Psoas muscle (tissue), 8 donors: ENCODE measurements around the gene THNSL1. TPM values are rescaled to one million over a fixed set of nuclear protein-coding genes. Genes with fewer than 3 reads are reported as not detected.

Experiments
- ATAC-seq, 4 donors: fragments of 200-7000 bp; cut with Tn5 transposase; one replicate each; pipeline ENCODE4 v1.9.1; 2020; ENCODE audit warnings: moderate library complexity in 3 of 4, mild to moderate bottlenecking in 2 of 4
- DNase-seq, 2 donors: peaks; one replicate each; pipeline ENCODE4 v3.0.0-alpha.2; 2020
- H3K27ac ChIP-seq: fragments of 200-600 bp; one replicate; pipeline ENCODE4 v1.8.0; 2022
- H3K27me3 ChIP-seq, 3 donors: fragments of 200-600 bp in 1 of 3; one replicate each; pipeline versions ENCODE4 v1.6.1 to v1.8.0; 2013 to 2022; ENCODE audit warnings: low read length in 2 of 3, mild to moderate bottlenecking in 2 of 3, moderate library complexity in 1 of 3; ENCODE audit not compliant: insufficient read depth in 3 of 3
- H3K36me3 ChIP-seq, 2 donors: fragments of 200-600 bp in 1 of 2; one replicate each; pipeline versions ENCODE4 v1.6.1 to v1.8.0; 2013 to 2022; ENCODE audit warnings: low read depth in 1 of 2, mild to moderate bottlenecking in 1 of 2, moderate library complexity in 1 of 2; ENCODE audit not compliant: insufficient read depth in 1 of 2
- H3K4me1 ChIP-seq: fragments of 200-600 bp; one replicate; pipeline ENCODE4 v1.8.0; 2022
- H3K4me3 ChIP-seq: fragments of 200-600 bp; one replicate; pipeline ENCODE4 v1.8.0; 2022; ENCODE audit warnings: mild to moderate bottlenecking
- H3K9me3 ChIP-seq: fragments of 200-600 bp; one replicate; pipeline ENCODE4 v1.8.0; 2022
- WGBS, 3 donors: extraction: QIAGEN DNeasy Blood & Tissue Kit; methylation state at CpG; one replicate each; pipeline versions ENCODE4 v1.1.6 to v1.1.7; 2013; 5-methylcytosine and 5-hydroxymethylcytosine counted together
- intact Hi-C, 2 donors: fragments of 100-400 bp; cut with DNase I; formaldehyde crosslinking; loops; one replicate each; pipeline versions ENCODE4 v1.11.0 to v1.14.2; 2022
- polyA plus RNA-seq, 3 donors: library from polyadenylated mRNA; stranded (reverse); fragments of 200-250 nt; gene quantifications; one replicate each; pipeline ENCODE4 v1.2.3, GENCODE V29; 2013
- total RNA-seq, 4 donors: library from RNA; stranded (reverse); fragmentation: NEBNext Ultra II Directional in 2 of 4; extraction: Animal tissue kit (Norgen Biotek cat#: 25700) in 2 of 4; gene quantifications; one replicate each; pipeline versions ENCODE4 v1.2.1 to v1.2.4, GENCODE V29; 2021 to 2023
- TF ChIP-seq, protein P1 (sequence below): fragments of 200-600 bp; IDR thresholded peaks from one replicate; pipeline ENCODE4 v1.8.0; 2022; ENCODE audit warnings: antibody characterized with exemption
- donor health status: healthy with polysubstance abuse.
- donor health status: DM: no; HTN: no; CAD: no; lungs with moderate emphysema.
- donor health status: Bipolar disorder and iron deficiency.
- donor health status: healthy.
- donor health status: DM: yes; HTN: yes; CAD: no.
- donor health status: DM: no; HTN: no; CAD: no.
- donor health status: DM: no; HTN: no; CAD: no.
- donor health status: DM: yes; HTN: yes; CAD: no.

Gene THNSL1
- total and polyA plus RNA-seq, 7 donors: 2.0 to 8.7 (median 3.2) TPM

DNA sequence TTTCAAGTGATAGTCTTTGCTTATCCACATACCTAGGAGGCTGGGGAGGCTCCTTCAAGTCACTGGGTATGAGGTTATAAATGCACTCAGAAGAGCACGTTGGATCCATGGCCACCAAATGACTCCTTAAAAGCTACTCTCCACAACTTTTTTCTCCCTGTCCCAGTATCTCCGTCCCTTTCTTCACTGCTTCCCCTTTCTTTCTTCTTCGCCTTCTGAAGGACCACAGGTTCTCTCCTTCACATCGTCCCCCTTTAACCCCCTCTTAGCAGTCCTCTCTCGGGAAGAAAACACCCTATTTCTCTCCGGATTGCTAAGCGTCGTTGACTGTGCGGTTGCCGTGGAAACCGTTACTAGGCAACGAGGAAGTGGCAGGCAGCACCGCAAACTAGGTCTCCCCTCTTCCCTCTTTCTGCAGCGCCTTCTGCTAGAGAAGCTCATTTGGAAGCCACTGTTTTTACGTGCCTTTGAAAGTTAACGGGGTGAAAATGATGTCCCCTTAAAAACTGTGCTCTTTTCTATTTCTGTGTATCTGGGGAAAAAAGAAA lies 510 bp upstream of the THNSL1 start, which contains the start of gene ENKUR:
TSS of gene ENKUR (minus strand) at position 331 of the 548 bp plus-strand sequence. CDS start at position 109, 222 bp downstream.
- Histone ChIP-seq H3K9me3 (no peaks in the 10 kb centered on the region), H3K27ac (peak within 1 kb of the TSS; percentile 95), H3K27me3 (no peaks in the 10 kb centered on the region), H3K4me1 (peaks cover 11% of the 10 kb centered on the region), H3K36me3 (no peaks in the 10 kb centered on the region), H3K4me3 (peak within 1 kb of the TSS; percentile 86)
- TF ChIP-seq, protein P1, sequence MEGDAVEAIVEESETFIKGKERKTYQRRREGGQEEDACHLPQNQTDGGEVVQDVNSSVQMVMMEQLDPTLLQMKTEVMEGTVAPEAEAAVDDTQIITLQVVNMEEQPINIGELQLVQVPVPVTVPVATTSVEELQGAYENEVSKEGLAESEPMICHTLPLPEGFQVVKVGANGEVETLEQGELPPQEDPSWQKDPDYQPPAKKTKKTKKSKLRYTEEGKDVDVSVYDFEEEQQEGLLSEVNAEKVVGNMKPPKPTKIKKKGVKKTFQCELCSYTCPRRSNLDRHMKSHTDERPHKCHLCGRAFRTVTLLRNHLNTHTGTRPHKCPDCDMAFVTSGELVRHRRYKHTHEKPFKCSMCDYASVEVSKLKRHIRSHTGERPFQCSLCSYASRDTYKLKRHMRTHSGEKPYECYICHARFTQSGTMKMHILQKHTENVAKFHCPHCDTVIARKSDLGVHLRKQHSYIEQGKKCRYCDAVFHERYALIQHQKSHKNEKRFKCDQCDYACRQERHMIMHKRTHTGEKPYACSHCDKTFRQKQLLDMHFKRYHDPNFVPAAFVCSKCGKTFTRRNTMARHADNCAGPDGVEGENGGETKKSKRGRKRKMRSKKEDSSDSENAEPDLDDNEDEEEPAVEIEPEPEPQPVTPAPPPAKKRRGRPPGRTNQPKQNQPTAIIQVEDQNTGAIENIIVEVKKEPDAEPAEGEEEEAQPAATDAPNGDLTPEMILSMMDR: no peak
- 1 to 2% (median 1%) methylated on average over 16 of the region's 16 CpGs for WGBS, 3 donors
- ATAC-seq (peak; percentile 49 to 74 (median 60)), DNase-seq (peak; percentile 91 to 94)
- intact Hi-C loops: loop anchor here (2.0 to 10.0 kb wide), 4 partner anchors 291 to 381 kb away; partner anchors contain the start of gene ARHGAP21 (in 1 of the 2)

GRCh38 chr10:25017154-25017590 lies 760 bp downstream of the THNSL1 start:
- no peaks in the 10 kb centered on the region for H3K9me3 ChIP-seq
- ATAC-seq (peak in 2 of 4 donors; percentile 0 to 4), DNase-seq (no peak)
- peaks cover 11% of the 10 kb centered on the region for H3K4me1 ChIP-seq
- H3K27ac ChIP-seq: peak overlapping the region; percentile 95
- H3K27me3 ChIP-seq: no peaks in the 10 kb centered on the region
- 5 to 6% (median 6%) methylated on average over 10 of the region's 10 CpGs for WGBS, 3 donors
- intact Hi-C loops: loop anchor here (2.0 to 10.0 kb wide), 4 partner anchors 292 to 382 kb away; partner anchors contain the start of gene ARHGAP21 (in 1 of the 2)
- TF ChIP-seq, protein P1: no peak
- peaks cover 0 to 2% of the 10 kb centered on the region in 2 donors for H3K36me3 ChIP-seq
- peak overlapping the region; percentile 86 for H3K4me3 ChIP-seq

- TF ChIP-seq, protein P1: no peak
- 91 to 96% (median 91%) methylated on average over 6 of the region's 6 CpGs for WGBS, 3 donors
- H3K4me3 ChIP-seq: peak overlapping the region; percentile 86
- no peaks in the 10 kb centered on the region for H3K9me3 ChIP-seq
- H3K27me3 ChIP-seq: no peaks in the 10 kb centered on the region
- ATAC-seq: no peak
- no peak for DNase-seq
- peak overlapping the region; percentile 95 for H3K27ac ChIP-seq
- peaks cover 11% of the 10 kb centered on the region for H3K4me1 ChIP-seq
- peaks cover 0 to 5% of the 10 kb centered on the region in 2 donors for H3K36me3 ChIP-seq
- intact Hi-C loops: loop anchor here (2.0 to 10.0 kb wide), 4 partner anchors 293 to 383 kb away; partner anchors contain the start of gene ARHGAP21 (in 1 of the 2)
These were observed 1.2 kb downstream of the THNSL1 start for GRCh38 chr10:25017661-25018060.

GRCh38 chr10:25018703-25019102 lies 2.3 kb downstream of the THNSL1 start:
- H3K4me1 ChIP-seq: peaks cover 11% of the 10 kb centered on the region
- H3K4me3 ChIP-seq: no peak overlapping the region
- no peaks in the 10 kb centered on the region for H3K9me3 ChIP-seq
- DNase-seq (no peak), ATAC-seq (no peak)
- H3K27ac ChIP-seq: no peak overlapping the region
- intact Hi-C loops: loop anchor here (10.0 kb wide), 3 partner anchors 294 to 384 kb away; partner anchors contain the start of gene ARHGAP21 (in 1 of the 2)
- no peaks in the 10 kb centered on the region for H3K27me3 ChIP-seq
- TF ChIP-seq, protein P1: no peak
- peaks cover 0 to 5% of the 10 kb centered on the region in 2 donors for H3K36me3 ChIP-seq
- WGBS, 3 donors: 97 to 98% (median 97%) methylated on average over 3 of the region's 3 CpGs
